GM18508 (cell line): Measurements from ENCODE around the gene CHL1.
A peak's percentile ranks its signal among the peaks of the same experiment; 100 is the strongest.

Experiments used
- ATAC-seq: cut with Tn5 transposase; IDR thresholded peaks from one replicate; pipeline ENCODE4 v1.9.1; 2021; ENCODE audit warnings: moderate number of reproducible peaks; ENCODE audit not compliant: insufficient read depth, unreplicated experiment

CHL1 gene

GRCh38 chr3:324423-324822 is 127.9 kb downstream of the CHL1 start:
- no peak for ATAC-seq

- ATAC-seq: no peak
Observed at GRCh38 chr3:325495-325894, 128.9 kb downstream of the CHL1 start.

- no peak for ATAC-seq
Observed at GRCh38 chr3:330494-331115, 134.0 kb downstream of the CHL1 start.

- ATAC-seq: no peak
Observed at GRCh38 chr3:331881-332280, 135.3 kb downstream of the CHL1 start.

GRCh38 chr3:332701-333100 is 136.1 kb downstream of the CHL1 start:
- no peak for ATAC-seq

GRCh38 chr3:335240-335639 is 138.7 kb downstream of the CHL1 start:
- ATAC-seq: no peak

GRCh38 chr3:339351-339750 is 142.8 kb downstream of the CHL1 start:
- no peak for ATAC-seq

GRCh38 chr3:341998-342397 is 145.4 kb downstream of the CHL1 start:
- ATAC-seq: no peak

- no peak for ATAC-seq
Observed at GRCh38 chr3:346186-346585, 149.6 kb downstream of the CHL1 start.

GRCh38 chr3:347581-347980 is 151.0 kb downstream of the CHL1 start:
- ATAC-seq: no peak

- ATAC-seq: no peak
Observed at GRCh38 chr3:350871-351371, 154.4 kb downstream of the CHL1 start.

- ATAC-seq: no peak
Observed at GRCh38 chr3:352599-352998, 156.0 kb downstream of the CHL1 start.

- no peak for ATAC-seq
Observed at GRCh38 chr3:353191-353739, 156.7 kb downstream of the CHL1 start.

- peak; percentile 69 for ATAC-seq
Observed at GRCh38 chr3:354432-354831, 157.9 kb downstream of the CHL1 start.

GRCh38 chr3:355622-356021 is 159.1 kb downstream of the CHL1 start:
- no peak for ATAC-seq

GRCh38 chr3:356952-357351 is 160.4 kb downstream of the CHL1 start:
- no peak for ATAC-seq

GRCh38 chr3:359672-360071 is 163.1 kb downstream of the CHL1 start:
- ATAC-seq: no peak

- no peak for ATAC-seq
Observed at GRCh38 chr3:362681-363338, 166.2 kb downstream of the CHL1 start.

- ATAC-seq: no peak
Observed at GRCh38 chr3:364287-364686, 167.7 kb downstream of the CHL1 start.

GRCh38 chr3:365268-365667 is 168.7 kb downstream of the CHL1 start:
- peak; percentile 76 for ATAC-seq

GRCh38 chr3:366253-366652 is 169.7 kb downstream of the CHL1 start:
- ATAC-seq: peak; percentile 64
